Measurements from ENCODE around the gene AFF1.
A peak's percentile ranks its signal among the peaks of the same experiment; 100 is the strongest.

The AFF1 gene

GRCh38 chr4:86991994-86992393, 57.2 kb downstream of the AFF1 start:
- TF ChIP-seq CREB1 (IDR thresholded peaks at IDR 0.05; ENCODE audit: low read depth): no peak
- TF ChIP-seq NFIC (IDR thresholded peaks at IDR 0.05): no peak
- TF ChIP-seq TAF1 (IDR thresholded peaks at IDR 0.05; ENCODE audit: low read depth): no peak
- TF ChIP-seq CEBPB (IDR thresholded peaks at IDR 0.05): no peak
- no peak for TF ChIP-seq FOXM1 (IDR thresholded peaks at IDR 0.05; ENCODE audit: borderline replicate concordance, low read depth)
- no peak for TF ChIP-seq EP300 (IDR thresholded peaks at IDR 0.05; ENCODE audit: borderline replicate concordance)
- no peak for TF ChIP-seq ZBTB7A (IDR thresholded peaks at IDR 0.05; ENCODE audit: low read depth)
- no peak for TF ChIP-seq RAD21 (IDR thresholded peaks at IDR 0.05; ENCODE audit: low read depth)

- TF ChIP-seq CEBPB (IDR thresholded peaks at IDR 0.05): 0 out of 2 replicates have a peak, but pooled peaks have one; percentile 21
- TF ChIP-seq EGR1 (IDR thresholded peaks at IDR 0.05): no peak
Observed at GRCh38 chr4:86993909-86994681, 59.3 kb downstream of the AFF1 start.

GRCh38 chr4:86994686-86995085, 59.9 kb downstream of the AFF1 start:
- TF ChIP-seq TCF12 (IDR thresholded peaks at IDR 0.05; ENCODE audit: low read depth): no peak
- no peak for TF ChIP-seq USF1 (IDR thresholded peaks at IDR 0.05)
- TF ChIP-seq CREB1 (IDR thresholded peaks at IDR 0.05; ENCODE audit: low read depth): no peak
- TF ChIP-seq FOXM1 (IDR thresholded peaks at IDR 0.05; ENCODE audit: borderline replicate concordance, low read depth): no peak
- no peak for TF ChIP-seq RAD21 (IDR thresholded peaks at IDR 0.05; ENCODE audit: low read depth)
- TF ChIP-seq EGR1 (IDR thresholded peaks at IDR 0.05): no peak
- no peak for TF ChIP-seq ZBTB7A (IDR thresholded peaks at IDR 0.05; ENCODE audit: low read depth)
- no peak for TF ChIP-seq TEAD4 (IDR thresholded peaks at IDR 0.05)
- no peak for TF ChIP-seq CEBPB (IDR thresholded peaks at IDR 0.05)
- no peak for TF ChIP-seq EP300 (IDR thresholded peaks at IDR 0.05; ENCODE audit: borderline replicate concordance)
- no peak for TF ChIP-seq TAF1 (IDR thresholded peaks at IDR 0.05; ENCODE audit: low read depth)

- TF ChIP-seq CREB1 (IDR thresholded peaks at IDR 0.05; ENCODE audit: low read depth): no peak
Observed at GRCh38 chr4:86999136-86999643, 64.4 kb downstream of the AFF1 start.

GRCh38 chr4:87002682-87003043, 67.9 kb downstream of the AFF1 start:
- no peak for TF ChIP-seq REST (IDR thresholded peaks at IDR 0.05; ENCODE audit: low read depth)

- no peak for TF ChIP-seq TAF1 (IDR thresholded peaks at IDR 0.05; ENCODE audit: low read depth)
- no peak for TF ChIP-seq EP300 (IDR thresholded peaks at IDR 0.05; ENCODE audit: borderline replicate concordance)
- TF ChIP-seq CREB1 (IDR thresholded peaks at IDR 0.05; ENCODE audit: low read depth): no peak
- TF ChIP-seq USF1 (IDR thresholded peaks at IDR 0.05): no peak
- no peak for TF ChIP-seq RAD21 (IDR thresholded peaks at IDR 0.05; ENCODE audit: low read depth)
- no peak for TF ChIP-seq FOXM1 (IDR thresholded peaks at IDR 0.05; ENCODE audit: borderline replicate concordance, low read depth)
- no peak for TF ChIP-seq TEAD4 (IDR thresholded peaks at IDR 0.05)
- no peak for TF ChIP-seq ZBTB7A (IDR thresholded peaks at IDR 0.05; ENCODE audit: low read depth)
- TF ChIP-seq MAX (IDR thresholded peaks at IDR 0.05): no peak
- no peak for TF ChIP-seq NFIC (IDR thresholded peaks at IDR 0.05)
- no peak for TF ChIP-seq EGR1 (IDR thresholded peaks at IDR 0.05)
- no peak for TF ChIP-seq YY1 (IDR thresholded peaks at IDR 0.05; ENCODE audit: low read depth)
- TF ChIP-seq TCF12 (IDR thresholded peaks at IDR 0.05; ENCODE audit: low read depth): no peak
- TF ChIP-seq CEBPB (IDR thresholded peaks at IDR 0.05): no peak
- no peak for TF ChIP-seq REST (IDR thresholded peaks at IDR 0.05; ENCODE audit: low read depth)
Observed at GRCh38 chr4:87003266-87003665, 68.5 kb downstream of the AFF1 start.

GRCh38 chr4:87005369-87005689, 70.5 kb downstream of the AFF1 start:
- TF ChIP-seq REST (IDR thresholded peaks at IDR 0.05; ENCODE audit: low read depth) (peak; percentile 7; the same call in 1 of the 2 replicates), ZBTB7A (IDR thresholded peaks at IDR 0.05; ENCODE audit: low read depth) (no peak)
